Trophoblast cell (in vitro differentiated cells and primary cell): ENCODE results near the gene BABAM2.
"Not testable (repeated sequence)": the region's sequence is repeated elsewhere in the genome, so short reads cannot be mapped to it uniquely, and the experiment has no call there.

ENCODE experiments used
- DNase-seq, 2 donors: peaks; one replicate each; pipeline ENCODE4 v3.0.0-alpha.2; 2016
- H2AFZ ChIP-seq: 2 replicates; pipeline ENCODE4 v1.6.1; 2013; ENCODE audit warnings: low read length, moderate library complexity, mild to moderate bottlenecking; ENCODE audit not compliant: insufficient read depth, poor library complexity
- H2AK5ac ChIP-seq: 2 replicates; pipeline ENCODE4 v1.6.1; 2013; ENCODE audit warnings: mild to moderate bottlenecking, low read length
- H2BK120ac ChIP-seq: 2 replicates; pipeline ENCODE4 v1.6.1; 2013; ENCODE audit warnings: low read length, mild to moderate bottlenecking, moderate library complexity; ENCODE audit not compliant: insufficient read depth, poor library complexity
- H2BK12ac ChIP-seq: 2 replicates; pipeline ENCODE4 v1.6.1; 2013; ENCODE audit warnings: mild to moderate bottlenecking, low read length, moderate library complexity
- H2BK5ac ChIP-seq: 2 replicates; pipeline ENCODE4 v1.6.1; 2013; ENCODE audit warnings: low read length, low read depth, moderate library complexity, mild to moderate bottlenecking; ENCODE audit not compliant: poor library complexity
- H3K14ac ChIP-seq: 2 replicates; pipeline ENCODE4 v1.6.1; 2013; ENCODE audit warnings: mild to moderate bottlenecking, low read length
- H3K18ac ChIP-seq: 2 replicates; pipeline ENCODE4 v1.6.1; 2013; ENCODE audit warnings: mild to moderate bottlenecking, low read length
- H3K23ac ChIP-seq: 2 replicates; pipeline ENCODE4 v1.6.1; 2013; ENCODE audit warnings: low read length
- H3K27ac ChIP-seq: 2 replicates; pipeline ENCODE4 v1.5.1; 2013; ENCODE audit warnings: low read depth, mild to moderate bottlenecking, inconsistent platforms, low read length, moderate library complexity
- H3K27me3 ChIP-seq: 2 replicates; pipeline ENCODE4 v1.6.1; 2013; ENCODE audit warnings: inconsistent platforms, mild to moderate bottlenecking, low read length, moderate library complexity; ENCODE audit not compliant: insufficient read depth
- H3K36me3 ChIP-seq, 2 experiments: 1 replicate in 1 of 2; 2 replicates in 1 of 2; pipeline ENCODE4 v1.6.1; 2013; ENCODE audit warnings: low read length in 2 of 2, mild to moderate bottlenecking in 2 of 2, moderate library complexity in 1 of 2; ENCODE audit not compliant: insufficient read depth in 2 of 2, control insufficient read depth in 1 of 2
- H3K4ac ChIP-seq: 2 replicates; pipeline ENCODE4 v1.6.1; 2013; ENCODE audit warnings: low read depth, mild to moderate bottlenecking, low read length, moderate library complexity
- H3K4me1 ChIP-seq, 2 experiments: 1 replicate in 1 of 2; 2 replicates in 1 of 2; pipeline ENCODE4 v1.6.1; 2013; ENCODE audit warnings: low read length in 2 of 2, mild to moderate bottlenecking in 2 of 2, moderate library complexity in 1 of 2; ENCODE audit not compliant: insufficient read depth in 2 of 2, control insufficient read depth in 1 of 2
- H3K4me2 ChIP-seq: 2 replicates; pipeline ENCODE4 v1.6.1; 2013; ENCODE audit warnings: inconsistent platforms, mild to moderate bottlenecking, low read length, moderate library complexity
- H3K4me3 ChIP-seq: 2 replicates; pipeline ENCODE4 v1.5.1; 2013; ENCODE audit warnings: mild to moderate bottlenecking, low read depth, low read length, inconsistent platforms
- H3K79me1 ChIP-seq: one replicate; pipeline ENCODE4 v1.6.1; 2013; ENCODE audit warnings: low read length
- H3K79me2 ChIP-seq: 2 replicates; pipeline ENCODE4 v1.6.1; 2013; ENCODE audit warnings: low read length, mild to moderate bottlenecking; ENCODE audit not compliant: control insufficient read depth, insufficient read depth, poor library complexity
- H3K9ac ChIP-seq: 2 replicates; pipeline ENCODE4 v1.6.1; 2013; ENCODE audit warnings: mild to moderate bottlenecking, low read length
- H3K9me3 ChIP-seq: 2 replicates; pipeline ENCODE4 v1.6.1; 2013; ENCODE audit warnings: low read depth, mild to moderate bottlenecking, control low read depth, inconsistent platforms, low read length; ENCODE audit not compliant: insufficient read depth
- H4K12ac ChIP-seq: 2 replicates; pipeline ENCODE4 v1.6.1; 2013; ENCODE audit warnings: low read depth, mild to moderate bottlenecking, low read length, moderate library complexity
- H4K8ac ChIP-seq: 2 replicates; pipeline ENCODE4 v1.6.1; 2013; ENCODE audit warnings: low read depth, mild to moderate bottlenecking, low read length, moderate library complexity
- H4K91ac ChIP-seq: one replicate; pipeline ENCODE4 v1.6.1; 2013; ENCODE audit warnings: low read depth, mild to moderate bottlenecking, low read length, moderate library complexity
- WGBS: extraction: QIAGEN DNeasy Blood & Tissue Kit; methylation state at CpG from one replicate; pipeline ENCODE4 v1.1.7; 2013; ENCODE audit warnings: missing lambda C conversion rate; ENCODE audit not compliant: insufficient read length, insufficient coverage; ENCODE audit errors: extremely low coverage; 5-methylcytosine and 5-hydroxymethylcytosine counted together

The BABAM2 gene

GRCh38 chr2:27977731-27978312 lies 87.3 kb downstream of the BABAM2 start:
- Histone ChIP-seq H3K27me3 (no peaks in the 10 kb centered on the region), H3K4ac (no peak overlapping the region), H3K18ac (no peak overlapping the region), H3K23ac (no peak overlapping the region), H4K91ac (no peak overlapping the region), H2BK5ac (no peak overlapping the region), H3K9ac (no peak overlapping the region), H3K4me2 (no peak overlapping the region), H3K4me1 (no peaks in the 10 kb centered on the region), H3K79me1 (no peaks in the 10 kb centered on the region), H3K79me2 (no peaks in the 10 kb centered on the region), H2BK12ac (no peak overlapping the region), H2BK120ac (no peak overlapping the region), H3K36me3 (no peaks in the 10 kb centered on the region), H3K4me3 (no peak overlapping the region), H2AFZ (no peak overlapping the region), H3K14ac (no peak overlapping the region), H4K8ac (no peak overlapping the region), H3K9me3 (peaks cover 1% of the 10 kb centered on the region), H3K27ac (no peak overlapping the region), H2AK5ac (no peak overlapping the region), H4K12ac (no peak overlapping the region)
- WGBS = no CpG with 5 or more reads among the region's 3 CpGs
- DNase-seq = peak; percentile 18 to 77

- H3K36me3 ChIP-seq, H3K23ac ChIP-seq: not testable (repeated sequence)
- WGBS = no CpG with 5 or more reads among the region's 2 CpGs
Measured at GRCh38 chr2:27978761-27979160, 88.2 kb downstream of the BABAM2 start.

GRCh38 chr2:27980242-27980641 lies 89.7 kb downstream of the BABAM2 start:
- no peaks in the 10 kb centered on the region for H3K79me2 ChIP-seq
- no peaks in the 10 kb centered on the region for H3K27me3 ChIP-seq
- no peak overlapping the region for H4K8ac ChIP-seq
- H2BK5ac ChIP-seq = no peak overlapping the region
- no peak for DNase-seq
- no peak overlapping the region for H2BK12ac ChIP-seq
- no peaks in the 10 kb centered on the region for H3K79me1 ChIP-seq
- H4K12ac ChIP-seq = no peak overlapping the region
- no peaks in the 10 kb centered on the region for H3K36me3 ChIP-seq
- no peak overlapping the region for H2AFZ ChIP-seq
- no peak overlapping the region for H2AK5ac ChIP-seq
- no peak overlapping the region for H3K9ac ChIP-seq
- H3K27ac ChIP-seq = no peak overlapping the region
- no peak overlapping the region for H3K4ac ChIP-seq
- no peak overlapping the region for H3K18ac ChIP-seq
- H3K4me1 ChIP-seq = no peaks in the 10 kb centered on the region
- H3K23ac ChIP-seq = no peak overlapping the region
- no peak overlapping the region for H3K14ac ChIP-seq
- no peak overlapping the region for H2BK120ac ChIP-seq
- H3K4me3 ChIP-seq = no peak overlapping the region
- H3K9me3 ChIP-seq = peaks cover 1% of the 10 kb centered on the region
- no peak overlapping the region for H4K91ac ChIP-seq
- WGBS = no CpG with 5 or more reads among the region's 1 CpG
- no peak overlapping the region for H3K4me2 ChIP-seq

More at GRCh38 chr2:27978761-27979160, 88.2 kb downstream of the BABAM2 start:
- not testable (repeated sequence) for H2AFZ ChIP-seq, H3K4me2 ChIP-seq, DNase-seq, H3K4me3 ChIP-seq, H3K27ac ChIP-seq, H4K12ac ChIP-seq, H3K9ac ChIP-seq, H3K14ac ChIP-seq, H2BK12ac ChIP-seq, H3K18ac ChIP-seq, H2AK5ac ChIP-seq, H4K8ac ChIP-seq, H3K9me3 ChIP-seq, H3K27me3 ChIP-seq, H3K4ac ChIP-seq, H4K91ac ChIP-seq, H3K79me2 ChIP-seq, H3K79me1 ChIP-seq, H3K4me1 ChIP-seq, H2BK120ac ChIP-seq, H2BK5ac ChIP-seq

GRCh38 chr2:27984153-27984552 lies 93.6 kb downstream of the BABAM2 start:
- Histone ChIP-seq H3K4me3 (no peak overlapping the region), H3K9ac (no peak overlapping the region), H3K14ac (no peak overlapping the region), H3K27me3 (no peaks in the 10 kb centered on the region), H2BK5ac (no peak overlapping the region), H3K79me1 (no peaks in the 10 kb centered on the region), H4K12ac (no peak overlapping the region), H2AFZ (no peak overlapping the region), H3K79me2 (no peaks in the 10 kb centered on the region), H3K36me3 (no peaks in the 10 kb centered on the region), H2BK120ac (no peak overlapping the region), H3K4me1 (no peaks in the 10 kb centered on the region), H3K9me3 (no peaks in the 10 kb centered on the region), H3K4ac (no peak overlapping the region), H3K23ac (no peak overlapping the region), H3K27ac (no peak overlapping the region), H4K91ac (no peak overlapping the region), H4K8ac (no peak overlapping the region), H2BK12ac (no peak overlapping the region), H2AK5ac (no peak overlapping the region), H3K4me2 (no peak overlapping the region), H3K18ac (no peak overlapping the region)
- no peak for DNase-seq
